Measurements from ENCODE around the gene NOLC1. TPM values are rescaled to one million over a fixed set of nuclear protein-coding genes. Genes with fewer than 3 reads are reported as not detected.

NOLC1 gene
- polyA plus RNA-seq, 1 experiment = 47.5 TPM

- ChIA-PET POLR2A (no interaction called here), CTCF (interaction anchor here (1.1 to 2.7 kb wide), 2 partner anchors 9 to 18 kb away, joined by 3 to 13 read pairs; no protein-coding TSS in a partner anchor)
- Histone ChIP-seq H3K4me3 (ENCODE audit: low read depth, low read length) (no peak overlapping the region), H3K27me3 (ENCODE audit: control insufficient read depth, insufficient read depth, low read length) (no peaks in the 10 kb centered on the region), H3K36me3 (ENCODE audit: control insufficient read depth, insufficient read depth, low read length) (peaks cover 42% of the 10 kb centered on the region)
- no peak for DNase-seq (ENCODE audit: low read depth)
- no peak for TF ChIP-seq CTCF (IDR thresholded peaks at IDR 0.05; ENCODE audit: insufficient read depth, low read depth, low read length)
Observed at GRCh38 chr10:102139281-102140110, 12.7 kb upstream of the NOLC1 start.

DNA sequence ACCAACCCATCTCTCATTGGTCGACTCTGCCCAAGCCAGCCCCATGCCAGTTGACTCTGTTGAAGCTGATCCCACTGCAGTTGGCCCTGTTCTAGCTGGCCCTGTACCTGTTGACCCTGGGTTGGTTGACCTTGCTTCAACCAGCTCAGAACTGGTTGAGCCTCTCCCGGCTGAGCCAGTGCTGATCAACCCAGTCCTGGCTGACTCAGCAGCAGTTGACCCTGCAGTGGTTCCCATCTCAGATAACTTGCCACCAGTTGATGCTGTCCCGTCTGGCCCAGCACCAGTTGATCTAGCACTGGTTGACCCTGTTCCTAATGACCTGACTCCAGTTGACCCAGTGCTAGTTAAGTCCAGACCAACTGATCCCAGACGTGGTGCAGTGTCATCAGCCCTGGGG lies 12.0 kb upstream of the NOLC1 start:
- Histone ChIP-seq H3K36me3 (ENCODE audit: control insufficient read depth, insufficient read depth, low read length) (peaks cover 45% of the 10 kb centered on the region), H3K27me3 (ENCODE audit: control insufficient read depth, insufficient read depth, low read length) (no peaks in the 10 kb centered on the region), H3K4me3 (ENCODE audit: low read depth, low read length) (no peak overlapping the region)
- DNase-seq (ENCODE audit: low read depth) = no peak
- no peak for TF ChIP-seq CTCF (IDR thresholded peaks at IDR 0.05; ENCODE audit: insufficient read depth, low read depth, low read length)
- ChIA-PET POLR2A (no interaction called here), CTCF (no interaction called here)

GRCh38 chr10:102140913-102141540 lies 11.2 kb upstream of the NOLC1 start:
- Histone ChIP-seq H3K36me3 (ENCODE audit: control insufficient read depth, insufficient read depth, low read length) (peaks cover 47% of the 10 kb centered on the region), H3K27me3 (ENCODE audit: control insufficient read depth, insufficient read depth, low read length) (no peaks in the 10 kb centered on the region), H3K4me3 (ENCODE audit: low read depth, low read length) (no peak overlapping the region)
- no peak for TF ChIP-seq CTCF (IDR thresholded peaks at IDR 0.05; ENCODE audit: insufficient read depth, low read depth, low read length)
- ChIA-PET POLR2A (no interaction called here), CTCF (no interaction called here)
- DNase-seq (ENCODE audit: low read depth) = no peak

DNA sequence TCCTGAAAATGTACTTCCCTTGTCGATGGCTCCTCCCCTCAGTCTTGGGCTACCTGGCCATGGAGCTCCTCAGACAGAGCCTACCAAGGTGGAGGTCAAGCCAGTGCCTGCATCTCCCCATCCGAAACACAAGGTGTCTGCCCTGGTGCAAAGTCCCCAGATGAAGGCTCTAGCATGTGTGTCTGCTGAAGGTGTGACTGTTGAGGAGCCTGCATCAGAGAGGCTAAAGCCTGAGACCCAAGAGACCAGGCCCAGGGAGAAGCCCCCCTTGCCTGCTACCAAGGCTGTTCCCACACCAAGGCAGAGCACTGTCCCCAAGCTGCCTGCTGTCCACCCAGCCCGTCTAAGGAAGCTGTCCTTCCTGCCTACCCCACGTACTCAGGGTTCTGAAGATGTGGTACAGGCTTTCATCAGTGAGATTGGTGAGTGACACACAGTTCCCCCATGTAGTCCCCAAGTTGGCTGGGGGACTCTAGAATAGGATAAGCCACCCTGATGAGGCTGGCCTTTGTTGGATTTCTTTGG lies 10.5 kb upstream of the NOLC1 start:
- ChIA-PET POLR2A (no interaction called here), CTCF (no interaction called here)
- Histone ChIP-seq H3K36me3 (ENCODE audit: control insufficient read depth, insufficient read depth, low read length) (peaks cover 54% of the 10 kb centered on the region), H3K4me3 (ENCODE audit: low read depth, low read length) (no peak overlapping the region), H3K27me3 (ENCODE audit: control insufficient read depth, insufficient read depth, low read length) (no peaks in the 10 kb centered on the region)
- no peak for TF ChIP-seq CTCF (IDR thresholded peaks at IDR 0.05; ENCODE audit: insufficient read depth, low read depth, low read length)
- DNase-seq (ENCODE audit: low read depth) = no peak

DNA sequence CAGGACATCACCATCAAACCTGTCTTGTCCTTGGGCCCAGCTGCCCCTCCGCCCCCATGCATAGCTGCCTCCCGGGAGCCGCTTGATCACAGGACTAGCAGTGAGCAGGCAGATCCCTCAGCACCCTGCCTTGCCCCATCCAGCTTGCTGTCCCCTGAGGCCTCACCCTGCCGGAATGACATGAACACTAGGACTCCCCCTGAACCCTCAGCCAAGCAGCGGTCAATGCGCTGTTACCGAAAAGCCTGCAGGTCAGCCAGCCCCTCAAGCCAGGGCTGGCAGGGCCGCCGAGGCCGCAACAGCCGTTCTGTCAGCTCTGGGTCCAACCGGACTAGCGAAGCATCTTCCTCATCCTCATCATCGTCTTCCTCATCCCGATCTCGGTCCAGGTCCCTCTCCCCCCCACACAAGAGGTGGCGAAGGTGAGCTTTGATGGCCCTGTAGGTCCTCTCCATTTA lies 5.2 kb upstream of the NOLC1 start:
- ChIA-PET CTCF (interaction anchor here (1.5 to 3.0 kb wide), 2 partner anchors 9 to 14 kb away, joined by 3 to 13 read pairs; partner anchors contain the start of gene PPRC1), POLR2A (no interaction called here)
- Histone ChIP-seq H3K36me3 (ENCODE audit: control insufficient read depth, insufficient read depth, low read length) (peaks cover 45% of the 10 kb centered on the region), H3K4me3 (ENCODE audit: low read depth, low read length) (no peak overlapping the region), H3K27me3 (ENCODE audit: control insufficient read depth, insufficient read depth, low read length) (no peaks in the 10 kb centered on the region)
- TF ChIP-seq CTCF (IDR thresholded peaks at IDR 0.05; ENCODE audit: insufficient read depth, low read depth, low read length) = no peak
- DNase-seq (ENCODE audit: low read depth) = no peak

Measured in BJ (cell line).